ENCODE results near the gene VEGFC.

VEGFC gene

DNA sequence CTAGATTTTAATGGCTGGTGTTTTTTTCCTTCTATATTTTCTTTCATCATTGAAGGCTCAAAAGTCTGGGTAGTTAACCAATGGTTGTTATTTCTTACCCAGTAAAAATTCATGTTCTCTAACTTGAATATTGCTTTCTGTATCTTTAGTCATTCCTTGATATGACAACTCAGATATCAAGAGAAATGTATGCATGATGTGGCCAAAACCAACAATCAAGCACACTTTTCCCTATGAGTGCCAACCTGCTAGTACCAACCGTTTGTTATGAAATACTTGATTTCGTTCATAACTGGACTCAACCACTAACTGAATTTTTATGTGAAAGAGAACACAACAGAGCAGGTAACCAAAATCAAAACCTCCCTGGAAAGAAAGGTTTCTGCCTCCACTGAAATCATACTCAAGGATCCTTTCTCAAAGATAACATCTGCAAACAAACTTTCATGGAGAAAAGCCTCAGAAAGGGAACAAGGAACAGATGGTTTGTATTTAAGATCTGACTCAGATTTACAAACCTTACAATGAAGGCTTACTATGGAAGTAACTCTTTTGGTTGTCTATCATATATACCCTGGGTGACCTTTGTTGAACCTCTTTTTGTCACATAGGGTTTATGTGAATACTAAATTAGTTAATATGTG, 8.3 kb upstream of the VEGFC start:
- no peak for FAIRE-seq

DNA sequence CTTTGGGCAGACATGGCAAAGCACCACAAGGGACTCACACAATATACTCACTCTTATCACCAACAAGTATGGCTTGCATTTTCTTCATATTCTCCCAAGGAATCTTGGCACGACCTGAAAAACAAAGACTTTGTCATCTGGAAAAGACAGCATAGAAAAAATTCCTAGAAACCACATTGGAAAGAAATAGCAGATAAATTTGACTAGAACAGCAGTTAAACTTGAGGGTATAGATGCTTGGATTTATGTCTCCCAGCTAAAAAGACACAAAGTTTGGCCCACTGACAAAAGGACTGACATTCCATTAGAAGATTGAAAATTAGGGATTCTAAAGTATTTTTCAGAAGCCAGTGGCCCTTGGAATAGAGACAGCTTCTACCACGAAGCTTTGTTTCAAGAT, 6.9 kb upstream of the VEGFC start:
- DNase-seq (ENCODE audit: insufficient read length, low spot score) (no peak), FAIRE-seq (no peak)
- TF ChIP-seq PAX5 (IDR thresholded peaks at IDR 0.05; ENCODE audit: insufficient read depth, low read length, severe bottlenecking): no peak
- TF ChIP-seq TAF1 (IDR thresholded peaks at IDR 0.05; ENCODE audit: low read depth, low read length): no peak
- no peak for TF ChIP-seq POLR2A (IDR thresholded peaks at IDR 0.05; ENCODE audit: low read depth, low read length)
- TF ChIP-seq POU2F2 (IDR thresholded peaks at IDR 0.05; ENCODE audit: low read depth, low read length): no peak
- TF ChIP-seq SPI1 (IDR thresholded peaks at IDR 0.05; ENCODE audit: low read depth, low read length): no peak
- no peak for TF ChIP-seq POLR2AphosphoS5 (IDR thresholded peaks at IDR 0.05; ENCODE audit: low read depth, low read length)

More for the DNA sequence above, 8.3 kb upstream of the VEGFC start:
- no peak for DNase-seq (ENCODE audit: insufficient read length, low spot score)
- TF ChIP-seq PAX5 (IDR thresholded peaks at IDR 0.05; ENCODE audit: insufficient read depth, low read length, severe bottlenecking): no peak
- TF ChIP-seq TAF1 (IDR thresholded peaks at IDR 0.05; ENCODE audit: low read depth, low read length): no peak
- TF ChIP-seq POLR2A (IDR thresholded peaks at IDR 0.05; ENCODE audit: low read depth, low read length): no peak
- TF ChIP-seq SPI1 (IDR thresholded peaks at IDR 0.05; ENCODE audit: low read depth, low read length): no peak
- no peak for TF ChIP-seq POLR2AphosphoS5 (IDR thresholded peaks at IDR 0.05; ENCODE audit: low read depth, low read length)
- TF ChIP-seq POU2F2 (IDR thresholded peaks at IDR 0.05; ENCODE audit: low read depth, low read length): no peak

DNA sequence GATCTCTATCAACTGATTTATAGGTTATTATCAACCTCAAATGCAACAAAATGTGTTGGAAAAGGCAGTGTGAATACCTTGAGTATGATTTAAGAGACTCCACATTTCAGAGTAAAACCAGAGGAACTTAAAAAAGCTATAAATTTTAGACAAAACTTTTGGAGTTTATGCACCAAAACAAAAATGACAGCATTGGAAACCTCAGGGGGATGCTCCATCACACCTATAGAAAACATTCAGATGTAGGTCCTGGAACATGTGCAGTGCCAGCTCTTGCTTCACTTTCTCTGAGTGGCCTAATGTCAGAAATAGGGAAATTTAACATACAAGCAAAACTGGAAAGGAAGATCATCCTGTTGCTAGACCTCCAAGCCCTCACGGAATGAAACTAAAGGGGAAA, 5.8 kb upstream of the VEGFC start:
- DNase-seq (ENCODE audit: insufficient read length, low spot score) (no peak), FAIRE-seq (no peak)
- TF ChIP-seq PAX5 (IDR thresholded peaks at IDR 0.05; ENCODE audit: insufficient read depth, low read length, severe bottlenecking) (no peak), SPI1 (IDR thresholded peaks at IDR 0.05; ENCODE audit: low read depth, low read length) (no peak), TAF1 (IDR thresholded peaks at IDR 0.05; ENCODE audit: low read depth, low read length) (no peak), POLR2A (IDR thresholded peaks at IDR 0.05; ENCODE audit: low read depth, low read length) (no peak), POU2F2 (IDR thresholded peaks at IDR 0.05; ENCODE audit: low read depth, low read length) (no peak), POLR2AphosphoS5 (IDR thresholded peaks at IDR 0.05; ENCODE audit: low read depth, low read length) (no peak)

DNA sequence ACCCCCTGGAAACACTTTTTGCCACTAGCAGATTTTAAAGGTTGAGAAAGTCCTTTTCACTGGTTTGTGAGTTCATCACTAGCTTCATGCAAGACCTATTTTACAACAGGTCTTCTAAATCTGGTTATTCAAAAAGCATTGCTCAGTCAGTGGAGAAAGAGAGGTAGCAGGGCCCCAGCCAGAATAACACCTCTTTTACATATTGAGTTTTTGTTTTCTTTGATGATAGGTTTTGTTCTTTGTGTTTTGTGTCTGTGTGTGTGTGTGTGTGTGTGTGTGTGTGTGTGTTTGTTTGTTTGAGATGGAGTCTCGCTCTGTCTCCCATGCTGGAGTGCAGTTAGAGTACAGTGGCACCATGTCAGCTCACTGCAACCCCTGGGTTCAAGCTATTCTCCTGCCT, 2.7 kb upstream of the VEGFC start:
- DNase-seq (ENCODE audit: insufficient read length, low spot score): no peak
- no peak for FAIRE-seq
- TF ChIP-seq SPI1 (IDR thresholded peaks at IDR 0.05; ENCODE audit: low read depth, low read length) (no peak), PAX5 (IDR thresholded peaks at IDR 0.05; ENCODE audit: insufficient read depth, low read length, severe bottlenecking) (no peak), TAF1 (IDR thresholded peaks at IDR 0.05; ENCODE audit: low read depth, low read length) (no peak), POLR2A (IDR thresholded peaks at IDR 0.05; ENCODE audit: low read depth, low read length) (no peak), POU2F2 (IDR thresholded peaks at IDR 0.05; ENCODE audit: low read depth, low read length) (no peak), POLR2AphosphoS5 (IDR thresholded peaks at IDR 0.05; ENCODE audit: low read depth, low read length) (no peak)

DNA sequence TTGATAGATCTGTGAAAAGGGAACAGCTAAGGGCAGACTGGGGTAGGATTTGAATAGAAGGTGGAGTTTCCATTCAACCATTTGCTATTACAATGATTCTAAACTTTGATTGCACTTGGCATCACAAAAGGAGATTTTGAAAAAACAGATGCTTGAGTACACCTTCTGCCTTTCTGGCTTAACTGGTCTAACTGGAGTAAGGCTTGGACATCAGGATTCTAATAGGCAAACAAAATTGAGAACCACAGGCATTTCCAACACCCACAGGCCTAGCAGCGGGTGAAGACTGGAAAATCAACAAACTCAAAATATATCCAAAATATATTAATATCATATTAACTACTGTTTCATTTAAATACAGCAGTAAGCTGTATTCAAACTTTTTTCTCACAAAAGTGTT, 1.9 kb upstream of the VEGFC start:
- DNase-seq (ENCODE audit: insufficient read length, low spot score) (no peak), FAIRE-seq (no peak)
- no peak for TF ChIP-seq POLR2A (IDR thresholded peaks at IDR 0.05; ENCODE audit: low read depth, low read length)
- TF ChIP-seq PAX5 (IDR thresholded peaks at IDR 0.05; ENCODE audit: insufficient read depth, low read length, severe bottlenecking): no peak
- no peak for TF ChIP-seq POLR2AphosphoS5 (IDR thresholded peaks at IDR 0.05; ENCODE audit: low read depth, low read length)
- TF ChIP-seq TAF1 (IDR thresholded peaks at IDR 0.05; ENCODE audit: low read depth, low read length): no peak
- no peak for TF ChIP-seq POU2F2 (IDR thresholded peaks at IDR 0.05; ENCODE audit: low read depth, low read length)
- TF ChIP-seq SPI1 (IDR thresholded peaks at IDR 0.05; ENCODE audit: low read depth, low read length): no peak

DNA sequence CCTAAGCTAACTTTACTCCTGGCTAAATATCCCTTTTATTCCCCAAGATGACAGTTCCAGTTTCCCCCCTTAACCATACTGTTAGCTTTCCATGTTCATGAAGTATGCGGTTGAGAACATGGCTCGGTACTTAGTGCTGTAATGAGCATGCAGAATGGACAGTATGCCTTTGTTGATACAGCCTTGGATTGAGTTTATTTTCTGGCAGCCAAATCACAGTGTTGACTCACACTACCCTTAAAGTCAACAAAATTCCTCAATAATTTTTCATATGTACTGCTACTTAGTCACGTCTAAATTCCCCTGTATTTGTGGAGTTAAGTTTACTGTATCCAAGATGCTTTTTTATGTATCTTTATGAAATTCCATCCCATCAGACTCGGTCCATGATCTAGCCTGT, 1.4 kb upstream of the VEGFC start:
- no peak for DNase-seq (ENCODE audit: insufficient read length, low spot score)
- FAIRE-seq: no peak
- TF ChIP-seq TAF1 (IDR thresholded peaks at IDR 0.05; ENCODE audit: low read depth, low read length) (no peak), POLR2AphosphoS5 (IDR thresholded peaks at IDR 0.05; ENCODE audit: low read depth, low read length) (no peak), PAX5 (IDR thresholded peaks at IDR 0.05; ENCODE audit: insufficient read depth, low read length, severe bottlenecking) (no peak), SPI1 (IDR thresholded peaks at IDR 0.05; ENCODE audit: low read depth, low read length) (no peak), POLR2A (IDR thresholded peaks at IDR 0.05; ENCODE audit: low read depth, low read length) (no peak)

DNA sequence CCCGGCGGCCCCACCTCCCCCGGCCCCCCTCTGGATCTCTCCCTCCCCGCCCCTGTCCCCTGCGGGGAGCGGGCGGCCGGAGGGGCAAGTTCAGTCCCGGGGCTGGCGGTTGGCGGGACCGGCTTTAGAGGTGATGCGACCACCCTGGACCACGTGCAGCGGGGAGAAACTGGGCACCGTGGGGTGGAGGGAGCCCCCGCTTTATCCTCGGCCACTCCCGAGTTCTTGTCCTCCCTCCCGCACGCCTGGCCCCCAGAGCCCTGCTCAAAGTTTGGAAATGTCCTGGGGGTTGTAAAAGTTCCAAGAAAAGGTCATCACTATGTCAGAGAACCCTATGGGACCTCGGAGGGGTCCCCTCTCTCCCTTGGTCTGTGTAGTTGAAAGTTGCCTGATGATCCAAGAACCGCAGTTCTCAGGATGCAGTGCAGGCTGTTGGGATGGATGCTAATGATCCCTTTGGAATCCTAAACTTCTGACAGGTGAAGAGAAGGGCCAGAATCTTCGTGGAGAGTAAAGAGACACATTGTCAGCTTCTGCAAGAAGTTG, 411 bp upstream of the VEGFC start:
- no peak for FAIRE-seq
- DNase-seq (ENCODE audit: insufficient read length, low spot score): no peak
- TF ChIP-seq POLR2A (IDR thresholded peaks at IDR 0.05; ENCODE audit: low read depth, low read length) (no peak), POLR2AphosphoS5 (IDR thresholded peaks at IDR 0.05; ENCODE audit: low read depth, low read length) (no peak), PAX5 (IDR thresholded peaks at IDR 0.05; ENCODE audit: insufficient read depth, low read length, severe bottlenecking) (no peak), TAF1 (IDR thresholded peaks at IDR 0.05; ENCODE audit: low read depth, low read length) (no peak), SPI1 (IDR thresholded peaks at IDR 0.05; ENCODE audit: low read depth, low read length) (no peak), POU2F2 (IDR thresholded peaks at IDR 0.05; ENCODE audit: low read depth, low read length) (no peak)

DNA sequence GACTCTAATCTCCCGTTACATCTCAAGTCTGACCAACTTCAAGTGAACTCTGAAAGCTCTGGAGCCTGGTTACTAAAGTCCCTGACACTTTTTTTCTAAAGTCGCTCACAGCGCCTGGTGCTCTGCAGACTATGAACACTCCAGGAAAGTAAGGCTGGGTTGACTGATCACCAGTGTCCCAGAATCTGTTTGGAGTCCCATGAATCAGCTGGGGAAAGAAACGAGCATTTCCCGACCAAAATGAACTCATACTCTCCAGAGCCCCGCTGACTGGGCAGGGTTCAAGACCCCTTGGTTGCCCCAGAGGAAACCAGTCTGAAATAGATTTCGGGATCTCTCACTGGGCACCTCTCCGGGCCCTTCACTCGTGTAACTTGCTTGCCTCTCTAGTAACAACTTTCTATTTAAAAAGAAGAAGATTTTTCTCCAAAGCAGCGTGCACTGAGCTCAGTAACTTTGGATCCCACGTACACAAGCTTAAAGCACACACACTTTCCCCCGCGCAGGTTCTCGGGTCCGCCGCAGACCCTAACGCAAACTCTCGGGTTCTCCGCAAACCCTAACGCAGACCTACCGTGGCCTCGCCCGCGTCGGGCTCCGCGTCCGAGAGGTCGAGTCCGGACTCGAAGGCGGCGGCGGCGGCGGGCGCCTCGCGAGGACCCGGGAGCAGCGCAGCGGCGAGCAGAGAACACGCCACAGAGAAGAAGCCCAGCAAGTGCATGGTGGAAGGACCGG, 964 bp downstream of the VEGFC start:
- no peak for FAIRE-seq
- TF ChIP-seq POU2F2 (IDR thresholded peaks at IDR 0.05; ENCODE audit: low read depth, low read length) (no peak), POLR2A (IDR thresholded peaks at IDR 0.05; ENCODE audit: low read depth, low read length) (no peak), SPI1 (IDR thresholded peaks at IDR 0.05; ENCODE audit: low read depth, low read length) (no peak), TAF1 (IDR thresholded peaks at IDR 0.05; ENCODE audit: low read depth, low read length) (no peak)
- no peak for DNase-seq (ENCODE audit: insufficient read length, low spot score)

DNA sequence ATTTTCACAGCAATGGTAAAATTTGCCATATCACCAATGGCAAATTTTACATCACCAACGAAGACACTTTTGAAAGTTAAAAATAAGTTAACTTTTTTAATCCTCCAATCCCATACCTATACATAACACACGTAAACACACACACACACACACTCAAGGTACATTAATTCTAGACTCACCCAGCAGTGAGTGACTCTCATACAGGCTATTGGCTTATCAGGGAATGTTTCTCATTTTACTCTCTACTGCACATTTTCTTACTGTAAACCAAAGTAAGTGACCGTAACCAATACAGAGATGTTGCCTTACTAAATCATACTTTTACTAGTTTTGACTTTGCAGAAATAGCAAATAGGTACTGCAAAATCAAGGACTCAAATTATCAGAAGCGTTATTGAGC, 2.3 kb downstream of the VEGFC start:
- TF ChIP-seq POLR2A (IDR thresholded peaks at IDR 0.05; ENCODE audit: low read depth, low read length) (no peak), TAF1 (IDR thresholded peaks at IDR 0.05; ENCODE audit: low read depth, low read length) (no peak), POLR2AphosphoS5 (IDR thresholded peaks at IDR 0.05; ENCODE audit: low read depth, low read length) (no peak), PAX5 (IDR thresholded peaks at IDR 0.05; ENCODE audit: insufficient read depth, low read length, severe bottlenecking) (no peak), POU2F2 (IDR thresholded peaks at IDR 0.05; ENCODE audit: low read depth, low read length) (no peak), SPI1 (IDR thresholded peaks at IDR 0.05; ENCODE audit: low read depth, low read length) (no peak)
- no peak for DNase-seq (ENCODE audit: insufficient read length, low spot score)
- FAIRE-seq: no peak

All from GM12891 (cell line).